Progenitor cell of endocrine pancreas (in vitro differentiated cells): Measurements from ENCODE around the gene PRPF6. TPM values are rescaled to one million over a fixed set of nuclear protein-coding genes. Genes with fewer than 3 reads are reported as not detected.
"Not testable (repeated sequence)": the region's sequence is repeated elsewhere in the genome, so short reads cannot be mapped to it uniquely, and the experiment has no call there.

Experiments
- DNase-seq: peaks from one replicate; pipeline ENCODE4 v3.0.0; 2021; ENCODE audit warnings: low spot score; ENCODE audit not compliant: unreplicated experiment
- H3K27ac Mint-ChIP-seq: 2 replicates; pipeline ENCODE4 v1.8.0; 2021; ENCODE audit warnings: mild to moderate bottlenecking, moderate library complexity, mixed read lengths
- H3K27me3 Mint-ChIP-seq: 2 replicates; pipeline ENCODE4 v1.8.0; 2021; ENCODE audit warnings: mixed read lengths
- H3K36me3 Mint-ChIP-seq: 2 replicates; pipeline ENCODE4 v1.8.0; 2022; ENCODE audit warnings: mixed read lengths; ENCODE audit not compliant: insufficient read depth
- H3K4me1 Mint-ChIP-seq: 2 replicates; pipeline ENCODE4 v1.8.0; 2021; ENCODE audit warnings: low read depth, mixed read lengths
- H3K4me3 Mint-ChIP-seq: 2 replicates; pipeline ENCODE4 v1.8.0; 2021; ENCODE audit warnings: low read depth, mild to moderate bottlenecking, moderate library complexity, mixed read lengths
- H3K9me3 Mint-ChIP-seq: 2 replicates; pipeline ENCODE4 v1.8.0; 2021; ENCODE audit warnings: low read depth, mixed read lengths
- total RNA-seq: library from RNA; stranded (reverse); gene quantifications from 2 replicates; pipeline ENCODE4 v1.2.1, GENCODE V29; 2021
- TF ChIP-seq, protein P1 (sequence below): fragments of 200-600 bp; sonication (generic); IDR thresholded peaks from one replicate; pipeline ENCODE4 v1.5.0; 2021; ENCODE audit warnings: antibody characterized with exemption, mild to moderate bottlenecking; ENCODE audit not compliant: unreplicated experiment

PRPF6 gene
- total RNA-seq, 1 donor from 2014 or later = 76.4 TPM

DNA sequence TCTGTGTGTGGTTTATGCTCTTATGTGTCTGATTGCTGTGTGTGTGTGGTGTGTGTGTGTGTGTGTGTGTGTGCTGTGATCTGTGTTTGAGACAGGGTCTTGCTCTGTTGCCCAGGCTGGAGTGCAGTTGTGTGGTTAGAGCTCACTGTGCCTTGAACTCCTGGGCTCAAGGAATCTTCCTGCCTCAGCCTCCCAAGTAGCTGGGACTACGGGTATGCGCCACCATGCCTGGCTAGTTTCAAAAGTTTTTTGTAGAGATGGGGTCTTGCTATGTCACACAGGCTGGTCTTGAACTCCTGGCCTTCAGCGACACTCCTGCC, 7.8 kb upstream of the PRPF6 start:
- no peaks in the 10 kb centered on the region for H3K9me3 Mint-ChIP-seq
- H3K4me3 Mint-ChIP-seq = peak overlapping the region; percentile 25
- H3K27ac Mint-ChIP-seq = no peak overlapping the region

DNA sequence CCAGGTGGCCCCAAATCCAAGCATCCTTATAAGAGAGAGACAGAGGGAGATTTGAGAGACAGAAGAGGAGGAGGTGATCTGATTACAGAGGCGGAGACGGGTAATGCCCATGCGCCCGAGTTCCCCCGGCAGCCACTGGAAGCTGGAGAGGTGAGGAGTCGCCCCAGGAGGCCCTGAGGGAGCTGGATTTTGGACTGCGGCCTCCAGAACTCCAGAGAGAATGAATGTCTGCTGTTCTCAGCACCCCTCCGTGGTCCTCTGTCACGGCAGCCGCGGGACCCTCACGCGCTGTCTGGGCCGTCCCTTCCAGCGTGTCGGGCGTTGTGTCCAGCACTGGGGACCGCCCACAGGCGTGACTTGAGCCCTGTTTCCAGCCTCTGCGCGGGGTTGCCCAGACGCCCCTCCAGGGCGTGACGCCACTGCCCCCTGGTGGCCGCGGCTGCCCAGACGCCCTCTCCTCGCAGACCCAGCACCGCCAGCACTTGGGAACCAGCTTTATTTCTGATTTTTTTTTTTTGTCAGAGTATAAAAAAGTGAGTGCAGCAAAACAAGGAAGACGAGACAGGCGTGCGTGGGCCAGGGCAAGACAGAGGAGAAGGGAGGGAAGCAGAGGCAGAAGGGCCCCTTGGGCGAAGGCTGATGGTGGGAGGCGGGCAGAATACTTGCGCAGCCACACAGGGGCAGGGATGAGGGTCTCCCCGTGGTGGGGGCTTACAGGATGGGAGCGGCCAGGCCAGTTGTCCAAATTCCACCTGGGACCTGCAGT, 7.1 kb upstream of the PRPF6 start:
- H3K27ac Mint-ChIP-seq = no peak overlapping the region
- no peaks in the 10 kb centered on the region for H3K9me3 Mint-ChIP-seq
- TF ChIP-seq, protein P1, sequence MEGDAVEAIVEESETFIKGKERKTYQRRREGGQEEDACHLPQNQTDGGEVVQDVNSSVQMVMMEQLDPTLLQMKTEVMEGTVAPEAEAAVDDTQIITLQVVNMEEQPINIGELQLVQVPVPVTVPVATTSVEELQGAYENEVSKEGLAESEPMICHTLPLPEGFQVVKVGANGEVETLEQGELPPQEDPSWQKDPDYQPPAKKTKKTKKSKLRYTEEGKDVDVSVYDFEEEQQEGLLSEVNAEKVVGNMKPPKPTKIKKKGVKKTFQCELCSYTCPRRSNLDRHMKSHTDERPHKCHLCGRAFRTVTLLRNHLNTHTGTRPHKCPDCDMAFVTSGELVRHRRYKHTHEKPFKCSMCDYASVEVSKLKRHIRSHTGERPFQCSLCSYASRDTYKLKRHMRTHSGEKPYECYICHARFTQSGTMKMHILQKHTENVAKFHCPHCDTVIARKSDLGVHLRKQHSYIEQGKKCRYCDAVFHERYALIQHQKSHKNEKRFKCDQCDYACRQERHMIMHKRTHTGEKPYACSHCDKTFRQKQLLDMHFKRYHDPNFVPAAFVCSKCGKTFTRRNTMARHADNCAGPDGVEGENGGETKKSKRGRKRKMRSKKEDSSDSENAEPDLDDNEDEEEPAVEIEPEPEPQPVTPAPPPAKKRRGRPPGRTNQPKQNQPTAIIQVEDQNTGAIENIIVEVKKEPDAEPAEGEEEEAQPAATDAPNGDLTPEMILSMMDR = peak; percentile 98
- peak; percentile 90 for DNase-seq
- H3K27me3 Mint-ChIP-seq = no peaks in the 10 kb centered on the region
- H3K4me1 Mint-ChIP-seq = peaks cover 9% of the 10 kb centered on the region
- H3K4me3 Mint-ChIP-seq = peak overlapping the region; percentile 25
- peaks cover 9% of the 10 kb centered on the region for H3K36me3 Mint-ChIP-seq

More for the DNA sequence above, 7.8 kb upstream of the PRPF6 start:
- DNase-seq = no peak
- H3K4me1 Mint-ChIP-seq = peaks cover 10% of the 10 kb centered on the region
- no peaks in the 10 kb centered on the region for H3K27me3 Mint-ChIP-seq
- H3K36me3 Mint-ChIP-seq = peaks cover 9% of the 10 kb centered on the region
- TF ChIP-seq, protein P1 = no peak

DNA sequence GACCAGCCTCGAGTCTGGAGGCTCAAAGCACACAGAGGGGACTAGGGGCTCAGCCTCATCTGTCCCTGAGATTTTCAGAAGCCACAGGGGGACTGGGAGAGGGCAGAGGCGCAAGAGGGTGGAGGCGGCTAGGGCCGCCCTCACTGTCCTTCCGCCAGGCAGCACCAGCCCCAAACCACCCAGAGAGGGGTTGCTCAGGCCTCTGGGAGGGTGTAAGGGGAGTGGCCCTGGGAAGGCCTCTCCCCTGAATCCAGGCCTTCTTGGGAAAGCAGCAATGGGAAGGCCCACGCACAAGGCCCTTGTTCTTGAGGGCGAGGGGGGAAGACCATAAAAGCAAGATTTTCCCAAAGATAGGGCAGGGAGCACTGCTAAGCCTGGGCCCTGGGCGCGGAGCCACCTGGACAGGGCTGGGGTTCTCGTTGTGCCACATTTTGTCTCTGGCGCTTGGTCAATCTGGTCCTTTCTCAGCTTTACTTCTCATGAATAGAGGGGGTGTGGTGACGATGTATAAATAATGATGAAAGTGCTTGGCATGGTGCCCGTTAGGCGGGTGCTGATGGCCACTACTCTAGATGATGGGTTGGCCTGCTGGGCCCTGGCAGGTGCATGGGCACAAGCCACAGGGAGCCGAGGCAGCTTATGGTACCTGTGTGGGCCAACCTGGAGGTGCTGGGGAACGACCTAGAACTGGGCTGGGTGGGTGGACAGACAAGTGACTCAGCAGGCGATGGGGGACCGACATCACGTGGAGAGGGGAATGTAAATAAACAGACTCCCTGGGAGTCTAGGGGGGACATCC, 6.3 kb upstream of the PRPF6 start:
- Mint-ChIP-seq H3K27ac (no peak overlapping the region), H3K27me3 (no peaks in the 10 kb centered on the region), H3K4me1 (peaks cover 7% of the 10 kb centered on the region), H3K4me3 (no peak overlapping the region), H3K9me3 (no peaks in the 10 kb centered on the region), H3K36me3 (peaks cover 9% of the 10 kb centered on the region)
- TF ChIP-seq, protein P1 = no peak
- no peak for DNase-seq

DNA sequence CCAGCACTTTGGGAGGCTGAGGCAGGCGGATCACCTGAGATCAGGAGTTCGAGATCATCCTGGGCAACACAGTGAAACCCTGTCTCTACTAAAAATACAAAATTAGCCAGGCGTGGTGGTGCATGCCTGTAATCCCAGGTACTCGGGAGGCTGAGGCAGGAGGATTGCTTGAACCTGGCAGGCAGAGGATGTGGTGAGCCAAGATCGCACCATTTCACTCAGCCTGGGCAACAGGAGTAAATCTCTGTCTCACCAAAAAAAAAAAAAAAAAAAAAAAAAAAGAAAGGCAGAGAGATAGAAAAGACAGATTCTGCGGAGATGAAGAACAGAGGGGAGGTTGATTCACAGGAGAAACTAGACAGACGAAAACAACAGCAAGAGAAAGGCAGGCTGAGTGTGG, 4.4 kb upstream of the PRPF6 start:
- H3K9me3 Mint-ChIP-seq, H3K36me3 Mint-ChIP-seq, DNase-seq, H3K27me3 Mint-ChIP-seq, H3K27ac Mint-ChIP-seq: not testable (repeated sequence)
- Mint-ChIP-seq H3K4me3 (peak overlapping the region; percentile 24), H3K4me1 (peaks cover 19% of the 10 kb centered on the region)

DNA sequence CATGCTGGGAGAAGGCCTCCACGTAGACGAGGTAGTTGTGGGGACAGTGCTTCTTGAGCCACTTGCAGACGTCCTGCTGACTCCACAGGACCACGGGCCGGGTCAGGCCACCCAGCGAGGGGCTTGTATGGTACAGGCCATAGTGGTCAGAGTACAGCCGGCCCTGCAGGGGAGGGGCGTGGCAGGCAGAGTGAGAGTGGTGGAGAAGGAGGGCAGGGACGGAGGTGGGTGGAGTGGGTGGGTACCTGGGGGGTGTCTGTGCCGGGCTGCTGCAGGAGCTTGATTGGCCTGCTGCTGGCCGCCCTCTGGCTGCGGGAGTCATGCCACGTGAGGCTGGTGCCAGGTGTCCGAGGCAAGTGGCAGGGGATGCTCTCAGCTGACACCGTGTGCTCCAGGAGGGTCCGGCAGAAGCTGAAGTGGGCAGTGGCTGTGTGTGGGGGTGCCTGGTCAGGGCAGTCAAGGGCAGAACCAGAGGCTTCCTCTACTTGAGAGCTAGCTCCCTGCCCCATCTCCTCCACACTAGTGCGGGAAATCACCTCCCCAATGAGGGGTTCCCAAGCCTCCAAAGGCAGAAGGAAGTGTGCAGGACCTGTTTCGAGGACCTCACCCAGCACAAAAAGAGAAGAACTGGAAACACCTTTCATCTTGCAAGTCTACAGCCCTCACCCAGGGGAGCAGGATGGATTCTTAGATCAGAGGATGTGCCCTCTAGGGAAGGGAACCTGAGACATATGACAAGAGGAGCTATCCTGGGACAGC, 3.8 kb upstream of the PRPF6 start:
- peak overlapping the region; percentile 27 for H3K27ac Mint-ChIP-seq
- H3K9me3 Mint-ChIP-seq = no peaks in the 10 kb centered on the region
- H3K4me1 Mint-ChIP-seq = peaks cover 23% of the 10 kb centered on the region
- H3K27me3 Mint-ChIP-seq = no peaks in the 10 kb centered on the region
- TF ChIP-seq, protein P1 = no peak
- peaks cover 9% of the 10 kb centered on the region for H3K36me3 Mint-ChIP-seq
- H3K4me3 Mint-ChIP-seq = peak overlapping the region; percentile 78
- no peak for DNase-seq
